GM20000 (cell line): Measurements from ENCODE around the gene ARHGEF19.
"Not testable (repeated sequence)": the region's sequence is repeated elsewhere in the genome, so short reads cannot be mapped to it uniquely, and the experiment has no call there.

Experiments used
- DNase-seq: peaks from one replicate; pipeline ENCODE4 v3.0.0; 2012; ENCODE audit warnings: low spot score
- TF ChIP-seq, protein P1 (sequence below): IDR thresholded peaks from 2 replicates; pipeline ENCODE4 v1.5.1; 2012; ENCODE audit warnings: mild to moderate bottlenecking, control low read depth; ENCODE audit errors: extremely low read depth, missing control alignments

The ARHGEF19 gene

DNA sequence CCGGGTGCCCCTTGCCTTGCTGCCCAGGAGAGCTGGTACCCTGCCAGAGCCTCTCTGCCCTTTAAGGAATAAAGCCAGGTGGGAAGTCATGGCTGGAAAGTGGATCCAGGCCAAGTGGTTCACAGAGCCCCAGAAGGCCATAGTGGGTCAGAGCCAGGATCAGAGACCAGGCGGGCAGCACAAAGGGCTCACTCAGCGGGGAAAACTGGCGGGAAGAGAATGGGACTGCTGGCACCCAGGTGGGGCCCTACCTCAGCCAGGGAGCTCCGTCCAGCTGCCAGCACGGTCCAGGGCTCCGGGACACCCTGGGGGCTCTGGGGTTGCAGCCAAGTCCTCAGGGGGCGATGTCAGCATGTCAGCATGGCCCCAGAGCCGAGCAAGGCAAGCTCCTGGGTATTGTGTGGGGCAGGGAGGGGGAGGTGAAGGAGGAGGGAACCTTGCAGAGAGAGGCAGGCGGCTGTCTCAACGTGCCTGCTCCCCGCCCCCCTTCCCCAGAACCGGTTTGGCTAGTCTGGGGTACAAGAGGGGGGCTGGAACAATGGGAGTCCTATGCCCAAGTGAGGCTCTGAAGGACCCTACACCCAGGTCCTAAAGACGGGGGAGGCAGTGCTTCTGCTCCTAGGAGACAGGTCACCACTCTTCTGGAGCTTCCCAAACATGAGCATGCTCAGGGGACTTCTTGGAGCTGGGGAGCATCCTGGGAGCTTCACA is at the start of gene ARHGEF19:
Gene ARHGEF19 (minus strand): TSS at position 402 of the 711 bp plus-strand sequence. CDS start 3,598 bp downstream, outside the sequence.
- TF ChIP-seq, protein P1, sequence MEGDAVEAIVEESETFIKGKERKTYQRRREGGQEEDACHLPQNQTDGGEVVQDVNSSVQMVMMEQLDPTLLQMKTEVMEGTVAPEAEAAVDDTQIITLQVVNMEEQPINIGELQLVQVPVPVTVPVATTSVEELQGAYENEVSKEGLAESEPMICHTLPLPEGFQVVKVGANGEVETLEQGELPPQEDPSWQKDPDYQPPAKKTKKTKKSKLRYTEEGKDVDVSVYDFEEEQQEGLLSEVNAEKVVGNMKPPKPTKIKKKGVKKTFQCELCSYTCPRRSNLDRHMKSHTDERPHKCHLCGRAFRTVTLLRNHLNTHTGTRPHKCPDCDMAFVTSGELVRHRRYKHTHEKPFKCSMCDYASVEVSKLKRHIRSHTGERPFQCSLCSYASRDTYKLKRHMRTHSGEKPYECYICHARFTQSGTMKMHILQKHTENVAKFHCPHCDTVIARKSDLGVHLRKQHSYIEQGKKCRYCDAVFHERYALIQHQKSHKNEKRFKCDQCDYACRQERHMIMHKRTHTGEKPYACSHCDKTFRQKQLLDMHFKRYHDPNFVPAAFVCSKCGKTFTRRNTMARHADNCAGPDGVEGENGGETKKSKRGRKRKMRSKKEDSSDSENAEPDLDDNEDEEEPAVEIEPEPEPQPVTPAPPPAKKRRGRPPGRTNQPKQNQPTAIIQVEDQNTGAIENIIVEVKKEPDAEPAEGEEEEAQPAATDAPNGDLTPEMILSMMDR = no peak
- no peak for DNase-seq

DNA sequence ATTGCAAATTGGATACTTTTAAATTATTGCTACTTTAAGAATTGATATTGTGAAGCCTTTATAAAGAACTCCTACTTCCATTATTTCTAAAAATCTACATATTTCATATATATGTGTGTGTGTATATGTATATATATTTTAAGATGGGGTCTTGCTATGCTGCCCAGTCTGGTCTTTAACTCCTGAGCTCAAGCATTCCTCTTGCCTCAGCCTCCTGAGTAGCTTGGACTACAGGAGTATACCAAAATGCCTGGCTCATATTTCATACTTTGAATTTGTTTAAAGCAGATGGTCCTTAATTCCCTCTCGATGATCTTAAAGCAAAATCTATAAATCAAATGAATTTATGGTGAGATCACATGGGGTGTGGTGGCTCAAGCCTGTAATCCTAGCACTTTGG is 49.6 kb upstream of the ARHGEF19 start:
- no peak for DNase-seq
- TF ChIP-seq, protein P1 = no peak

DNA sequence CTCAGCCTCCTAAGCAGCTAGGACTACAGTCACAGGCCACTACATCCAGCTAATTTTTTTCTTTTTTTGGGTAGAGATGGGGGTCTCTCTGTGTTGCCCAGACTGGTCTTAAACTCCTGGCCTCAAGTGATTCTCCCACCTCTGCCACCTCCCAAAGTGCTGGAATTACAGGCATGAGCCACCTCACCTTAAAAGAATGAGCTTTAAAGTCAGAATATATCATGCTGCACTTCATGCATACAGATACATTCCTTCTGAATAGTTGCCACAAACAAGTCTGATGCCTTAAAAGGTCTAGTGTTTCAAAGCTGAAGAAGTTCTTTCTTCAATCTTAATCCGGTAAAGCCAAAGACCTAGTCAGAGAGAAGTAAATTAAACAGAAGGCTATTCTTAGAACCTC is 48.4 kb upstream of the ARHGEF19 start:
- TF ChIP-seq, protein P1 = no peak
- no peak for DNase-seq

DNA sequence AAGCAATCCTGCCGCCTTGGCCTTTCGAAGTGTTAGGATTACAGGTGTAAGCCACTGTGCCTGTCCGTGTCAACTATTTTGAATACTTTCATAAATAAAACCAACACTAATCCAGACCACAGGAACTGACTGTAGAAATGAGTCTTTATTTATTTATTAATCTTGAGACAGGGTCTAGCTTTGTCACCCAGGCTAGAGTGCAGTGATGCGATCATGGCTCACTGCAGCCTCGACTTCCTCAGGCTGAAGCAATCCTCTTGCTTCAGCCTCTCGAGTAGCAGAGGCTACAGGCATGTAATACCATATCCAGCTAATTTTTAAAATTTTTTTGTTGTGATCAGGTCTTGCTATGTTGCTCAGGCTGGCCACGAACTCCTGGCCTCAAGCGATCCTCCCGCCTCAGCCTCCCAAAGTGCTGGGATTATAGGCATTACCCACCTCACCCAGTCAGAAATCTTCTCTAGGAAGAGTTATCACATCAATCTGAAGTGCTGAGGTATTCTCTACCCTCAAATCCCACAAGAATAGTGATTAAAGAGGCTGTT is 46.2 kb upstream of the ARHGEF19 start:
- TF ChIP-seq, protein P1 = no peak
- no peak for DNase-seq

DNA sequence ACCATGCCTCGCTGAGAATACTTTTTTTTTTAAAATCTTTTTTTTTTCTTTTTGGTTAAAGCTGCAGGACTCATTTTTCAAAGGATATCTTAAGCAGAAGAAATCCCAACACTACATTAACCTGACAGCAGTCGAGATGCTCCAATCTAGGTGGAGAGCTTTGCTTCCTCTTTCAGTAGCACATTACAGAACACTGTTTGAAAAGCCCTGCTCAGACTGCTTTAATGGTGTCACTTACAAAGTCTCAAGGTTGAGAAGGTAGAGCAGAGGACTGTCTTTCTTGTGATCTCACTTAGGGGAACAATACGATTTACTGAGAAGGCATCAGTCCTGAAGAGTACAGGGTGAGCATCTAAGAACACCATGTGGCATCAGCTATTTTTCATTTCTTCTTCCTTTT is 45.5 kb upstream of the ARHGEF19 start:
- TF ChIP-seq, protein P1 = no peak
- no peak for DNase-seq

DNA sequence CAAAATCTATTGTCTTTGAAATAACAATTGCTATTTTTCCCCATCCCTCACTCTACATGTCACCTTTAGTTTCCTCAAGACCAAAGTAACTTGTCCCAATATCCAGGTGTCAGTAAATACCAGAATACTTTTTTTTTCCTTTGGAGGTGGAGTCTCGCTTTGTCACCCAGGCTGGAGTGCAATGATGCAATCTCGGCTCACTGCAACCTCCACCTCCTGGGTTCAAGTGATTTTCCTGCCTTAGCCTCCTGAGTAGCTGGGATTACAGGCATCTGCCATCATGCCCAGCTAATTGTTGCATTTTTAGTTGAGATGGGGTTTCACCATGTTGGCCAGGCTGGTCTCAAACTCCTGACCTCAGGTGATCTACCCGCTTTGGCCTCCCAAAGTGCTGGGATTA is 45.1 kb upstream of the ARHGEF19 start:
- DNase-seq = not testable (repeated sequence)

DNA sequence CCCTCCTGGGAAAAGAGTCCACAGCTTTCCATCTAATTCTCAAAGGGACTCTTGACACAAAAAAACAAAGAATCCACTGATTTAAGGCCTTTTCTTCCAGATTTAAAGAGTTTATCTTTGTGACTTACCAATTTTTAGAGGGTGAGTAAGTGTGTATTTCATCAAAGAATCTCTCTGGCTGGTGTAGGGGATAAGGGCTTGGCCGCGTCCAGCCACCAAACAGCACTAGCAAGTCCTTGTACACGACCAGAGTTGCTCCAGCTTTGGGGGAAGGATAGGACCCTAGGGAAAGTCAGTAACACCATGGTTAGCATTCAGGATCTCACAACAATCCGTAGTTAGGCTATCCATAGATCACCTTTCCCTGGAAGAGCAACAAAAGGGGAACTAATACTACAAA is 44.0 kb upstream of the ARHGEF19 start:
- no peak for DNase-seq
- TF ChIP-seq, protein P1 = no peak

DNA sequence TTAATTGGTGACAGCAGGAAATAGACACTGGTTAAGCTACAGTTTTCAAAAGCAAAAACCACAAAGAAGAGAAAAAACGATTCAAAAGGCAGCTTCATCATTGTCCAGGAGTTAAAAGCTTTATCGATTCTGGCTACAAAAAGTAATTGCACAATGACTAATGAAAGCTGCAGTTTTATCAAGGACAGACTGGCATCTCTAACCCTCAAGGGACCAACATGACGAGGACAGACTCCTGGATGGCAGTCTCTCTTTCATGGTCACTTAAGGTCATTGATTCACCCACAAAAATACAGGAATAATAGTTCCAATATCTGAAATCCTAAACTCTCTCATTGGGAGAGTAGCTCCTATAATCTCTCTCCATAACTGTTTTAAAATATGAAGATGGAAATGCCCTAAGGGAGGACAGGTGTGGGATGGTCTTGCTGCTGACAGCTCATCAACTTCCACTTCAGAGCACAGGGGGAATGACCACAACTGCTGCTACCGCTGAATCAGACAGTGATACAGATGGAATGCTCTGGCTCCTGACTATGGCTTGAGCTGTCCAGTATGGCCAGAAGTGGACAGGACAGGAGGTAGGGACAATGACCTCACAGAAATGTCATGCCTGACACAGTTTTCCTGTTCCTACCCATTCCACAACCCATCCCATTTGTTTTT is 41.9 kb upstream of the ARHGEF19 start:
- TF ChIP-seq, protein P1 = no peak
- no peak for DNase-seq
